Activated naive CD4-positive, alpha-beta T cell treated with anti-CD3 and anti-CD28 coated beads, Interleukin-2, amount 10 ng/mL, durations not matched to agents 7 days and 5 days (primary cell): ENCODE results near the gene SMIM32.

ENCODE experiments used
- CTCF ChIA-PET: fragments of 350-600 bp; sonication (Branson Sonifier 250); formaldehyde crosslinking; loops from one replicate; lab custom pipeline; 2021; ENCODE audit warnings: antibody characterized with exemption; lab: Charles Lee
- DNase-seq: peaks from one replicate; pipeline ENCODE4 v3.0.0-alpha.2; 2020
- H3K27ac Mint-ChIP-seq: one replicate; pipeline ENCODE4 v1.8.0; 2021; ENCODE audit warnings: mild to moderate bottlenecking, moderate library complexity, mixed read lengths
- H3K27me3 Mint-ChIP-seq: one replicate; pipeline ENCODE4 v1.8.0; 2021; ENCODE audit warnings: mild to moderate bottlenecking, mixed read lengths
- H3K36me3 Mint-ChIP-seq: one replicate; pipeline ENCODE4 v1.8.0; 2021; ENCODE audit warnings: mixed read lengths
- H3K4me1 Mint-ChIP-seq: one replicate; pipeline ENCODE4 v1.8.0; 2021; ENCODE audit warnings: mixed read lengths
- H3K4me3 Mint-ChIP-seq: one replicate; pipeline ENCODE4 v1.8.0; 2021; ENCODE audit warnings: mild to moderate bottlenecking, moderate library complexity, mixed read lengths
- H3K9me3 Mint-ChIP-seq: one replicate; pipeline ENCODE4 v1.8.0; 2021; ENCODE audit warnings: mixed read lengths

Gene SMIM32

GRCh38 chr5:136201870-136202269 is 8.9 kb upstream of the SMIM32 start:
- no peaks in the 10 kb centered on the region for H3K4me1 Mint-ChIP-seq
- H3K4me3 Mint-ChIP-seq, result no peak overlapping the region
- no peak overlapping the region for H3K27ac Mint-ChIP-seq
- DNase-seq, result no peak
- peaks cover 17% of the 10 kb centered on the region for H3K27me3 Mint-ChIP-seq
- CTCF ChIA-PET, result no interaction called here
- no peaks in the 10 kb centered on the region for H3K9me3 Mint-ChIP-seq
- no peaks in the 10 kb centered on the region for H3K36me3 Mint-ChIP-seq

DNA sequence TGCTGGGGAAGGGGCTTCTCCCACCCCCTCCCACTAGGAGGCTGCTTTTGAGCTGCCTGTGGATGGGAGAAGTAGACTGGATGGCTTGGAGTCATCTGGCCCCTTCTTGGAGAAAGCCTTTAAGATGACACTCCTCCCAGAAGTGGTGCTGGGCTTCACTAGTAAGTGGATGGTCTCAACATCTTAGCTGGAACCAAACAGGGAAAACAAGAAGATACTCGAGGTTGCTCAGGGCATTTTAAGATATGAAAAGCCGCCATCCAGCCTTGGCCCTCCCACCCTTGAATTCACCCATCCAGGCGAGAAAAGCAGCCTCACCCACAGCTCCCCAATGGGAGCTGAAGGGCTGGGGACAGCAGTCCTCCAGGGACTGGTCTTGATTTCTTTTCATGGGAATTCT is 7.8 kb upstream of the SMIM32 start:
- DNase-seq, result no peak
- Mint-ChIP-seq H3K9me3 (no peaks in the 10 kb centered on the region), H3K27ac (no peak overlapping the region), H3K27me3 (peaks cover 17% of the 10 kb centered on the region), H3K36me3 (no peaks in the 10 kb centered on the region), H3K4me1 (no peaks in the 10 kb centered on the region), H3K4me3 (no peak overlapping the region)
- CTCF ChIA-PET, result no interaction called here

GRCh38 chr5:136200130-136200529 is 7.2 kb upstream of the SMIM32 start:
- CTCF ChIA-PET, result no interaction called here
- no peaks in the 10 kb centered on the region for H3K36me3 Mint-ChIP-seq
- H3K4me3 Mint-ChIP-seq, result no peak overlapping the region
- H3K9me3 Mint-ChIP-seq, result no peaks in the 10 kb centered on the region
- DNase-seq, result no peak
- H3K27ac Mint-ChIP-seq, result no peak overlapping the region
- H3K27me3 Mint-ChIP-seq, result peaks cover 17% of the 10 kb centered on the region
- H3K4me1 Mint-ChIP-seq, result no peaks in the 10 kb centered on the region

- Mint-ChIP-seq H3K36me3 (no peaks in the 10 kb centered on the region), H3K27ac (no peak overlapping the region), H3K4me3 (no peak overlapping the region), H3K27me3 (peaks cover 23% of the 10 kb centered on the region), H3K4me1 (no peaks in the 10 kb centered on the region), H3K9me3 (no peaks in the 10 kb centered on the region)
- CTCF ChIA-PET, result no interaction called here
- DNase-seq, result no peak
Observed at GRCh38 chr5:136199408-136199807, 6.4 kb upstream of the SMIM32 start.

- CTCF ChIA-PET, result no interaction called here
- H3K27me3 Mint-ChIP-seq, result peaks cover 29% of the 10 kb centered on the region
- no peaks in the 10 kb centered on the region for H3K36me3 Mint-ChIP-seq
- no peaks in the 10 kb centered on the region for H3K4me1 Mint-ChIP-seq
- no peak for DNase-seq
- no peak overlapping the region for H3K27ac Mint-ChIP-seq
- no peak overlapping the region for H3K4me3 Mint-ChIP-seq
- H3K9me3 Mint-ChIP-seq, result no peaks in the 10 kb centered on the region
Observed at GRCh38 chr5:136198453-136198852, 5.5 kb upstream of the SMIM32 start.

GRCh38 chr5:136197462-136198142 is 4.6 kb upstream of the SMIM32 start:
- Mint-ChIP-seq H3K36me3 (no peaks in the 10 kb centered on the region), H3K27ac (no peak overlapping the region), H3K4me3 (no peak overlapping the region), H3K9me3 (no peaks in the 10 kb centered on the region), H3K27me3 (peaks cover 35% of the 10 kb centered on the region), H3K4me1 (no peaks in the 10 kb centered on the region)
- DNase-seq, result no peak
- CTCF ChIA-PET, result no interaction called here

DNA sequence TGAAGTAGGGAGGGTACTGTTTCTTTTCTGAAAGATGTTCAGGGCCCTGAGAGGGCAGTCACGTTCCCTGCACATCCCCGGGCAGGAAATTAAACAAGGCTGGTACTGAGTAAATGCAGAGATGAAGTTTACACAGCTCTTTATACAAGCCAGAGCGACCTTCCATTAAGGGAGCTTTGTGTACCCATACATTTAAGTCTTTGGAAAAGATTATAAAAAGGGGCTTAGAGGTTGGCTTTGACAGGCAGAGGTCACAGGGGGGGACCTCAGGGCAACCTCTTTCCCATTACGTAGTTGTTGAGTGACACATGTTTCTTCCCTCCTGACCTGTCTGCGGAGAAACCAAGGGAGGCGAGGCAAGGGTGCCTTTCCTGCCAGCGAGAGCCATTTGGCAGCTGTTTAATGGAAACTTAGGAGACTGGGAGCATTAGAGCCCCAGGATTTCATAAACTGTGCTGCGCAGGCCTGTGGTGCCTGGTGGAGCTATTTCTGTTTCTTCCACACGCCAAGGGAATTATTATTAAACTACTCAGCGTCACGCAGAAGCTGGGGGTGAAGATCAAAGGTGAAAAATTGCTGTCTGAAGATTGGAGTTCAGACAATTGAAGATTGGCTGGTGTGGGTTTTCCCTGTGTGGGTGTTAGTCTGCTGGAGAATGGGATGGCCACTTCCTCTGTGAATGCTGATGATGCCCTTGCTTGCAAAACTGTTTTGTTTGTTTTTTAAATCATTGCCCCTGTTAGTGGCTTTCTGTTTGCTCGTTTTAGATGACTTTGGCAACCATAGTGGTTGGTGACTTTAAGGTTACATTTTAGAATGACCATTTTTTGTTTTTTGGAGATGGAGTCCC is 3.2 kb upstream of the SMIM32 start:
- H3K9me3 Mint-ChIP-seq, result no peaks in the 10 kb centered on the region
- no peak for DNase-seq
- no peaks in the 10 kb centered on the region for H3K4me1 Mint-ChIP-seq
- H3K27ac Mint-ChIP-seq, result no peak overlapping the region
- no peak overlapping the region for H3K4me3 Mint-ChIP-seq
- H3K27me3 Mint-ChIP-seq, result peaks cover 47% of the 10 kb centered on the region
- CTCF ChIA-PET, result interaction anchor here (1.0 kb wide), 1 partner anchor 16 kb away, joined by 4 read pairs; no protein-coding TSS in a partner anchor
- no peaks in the 10 kb centered on the region for H3K36me3 Mint-ChIP-seq

GRCh38 chr5:136194576-136194975 is 1.6 kb upstream of the SMIM32 start:
- H3K27me3 Mint-ChIP-seq, result peaks cover 54% of the 10 kb centered on the region
- CTCF ChIA-PET, result interaction anchor here (0.6 kb wide), 1 partner anchor 731 kb away, joined by 4 read pairs; no protein-coding TSS in a partner anchor

GRCh38 chr5:136193322-136193935 is 467 bp upstream of the SMIM32 start:
- Mint-ChIP-seq H3K4me1 (no peaks in the 10 kb centered on the region), H3K27me3 (peaks cover 51% of the 10 kb centered on the region), H3K36me3 (no peaks in the 10 kb centered on the region), H3K27ac (no peak overlapping the region), H3K4me3 (no peak overlapping the region), H3K9me3 (no peaks in the 10 kb centered on the region)
- DNase-seq, result no peak
- CTCF ChIA-PET, result no interaction called here

More at GRCh38 chr5:136194576-136194975, 1.6 kb upstream of the SMIM32 start:
- Mint-ChIP-seq H3K9me3 (no peaks in the 10 kb centered on the region), H3K4me3 (no peak overlapping the region), H3K4me1 (no peaks in the 10 kb centered on the region), H3K36me3 (no peaks in the 10 kb centered on the region), H3K27ac (no peak overlapping the region)
- no peak for DNase-seq

- no peaks in the 10 kb centered on the region for H3K4me1 Mint-ChIP-seq
- H3K4me3 Mint-ChIP-seq, result no peak overlapping the region
- peaks cover 51% of the 10 kb centered on the region for H3K27me3 Mint-ChIP-seq
- no peaks in the 10 kb centered on the region for H3K36me3 Mint-ChIP-seq
- no peaks in the 10 kb centered on the region for H3K9me3 Mint-ChIP-seq
- no peak for DNase-seq
- CTCF ChIA-PET, result no interaction called here
- H3K27ac Mint-ChIP-seq, result no peak overlapping the region
Observed at GRCh38 chr5:136192015-136192525, 892 bp downstream of the SMIM32 start.

DNA sequence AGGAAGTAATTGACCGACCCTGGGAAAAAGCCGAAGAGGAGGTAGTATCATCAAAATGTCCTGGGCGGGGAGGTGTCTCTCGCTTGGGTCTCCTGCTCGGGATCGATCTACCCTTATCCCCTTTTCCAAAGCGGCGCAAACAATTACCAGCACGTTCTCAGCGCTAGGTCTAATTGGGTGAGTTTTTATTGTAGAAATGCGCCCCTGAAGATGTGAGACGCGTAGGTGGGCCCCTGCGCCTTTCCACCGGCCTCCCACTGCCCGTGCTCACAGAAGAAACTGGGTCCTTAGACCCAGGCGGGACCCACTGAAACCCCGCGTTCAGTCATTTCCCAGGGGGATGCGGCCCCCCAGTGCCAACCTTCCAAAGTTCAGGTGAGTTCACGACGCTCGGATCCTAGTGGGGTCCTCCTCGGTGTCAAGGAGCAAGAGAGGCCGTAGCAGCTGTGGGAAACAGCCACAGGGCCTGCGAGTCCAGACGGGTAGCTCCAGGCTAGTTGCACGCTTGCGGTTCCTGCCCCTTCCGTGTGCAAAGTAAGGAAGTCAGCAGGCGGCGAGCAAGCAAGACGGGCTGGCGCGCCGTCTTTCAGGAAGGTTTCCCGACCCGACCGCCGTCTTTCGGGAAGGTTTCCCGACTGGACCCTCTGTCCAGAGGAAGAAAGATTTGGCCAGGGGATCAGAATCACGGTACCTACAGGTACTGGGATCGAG is 1.5 kb downstream of the SMIM32 start:
- Mint-ChIP-seq H3K27me3 (peaks cover 51% of the 10 kb centered on the region), H3K9me3 (no peaks in the 10 kb centered on the region), H3K36me3 (no peaks in the 10 kb centered on the region), H3K27ac (no peak overlapping the region), H3K4me1 (no peaks in the 10 kb centered on the region), H3K4me3 (no peak overlapping the region)
- DNase-seq, result no peak
- CTCF ChIA-PET, result no interaction called here

GRCh38 chr5:136190904-136191303 is 2.1 kb downstream of the SMIM32 start:
- Mint-ChIP-seq H3K4me1 (no peaks in the 10 kb centered on the region), H3K4me3 (no peak overlapping the region), H3K9me3 (no peaks in the 10 kb centered on the region), H3K27ac (no peak overlapping the region), H3K27me3 (peaks cover 51% of the 10 kb centered on the region), H3K36me3 (no peaks in the 10 kb centered on the region)
- DNase-seq, result no peak
- CTCF ChIA-PET, result no interaction called here

DNA sequence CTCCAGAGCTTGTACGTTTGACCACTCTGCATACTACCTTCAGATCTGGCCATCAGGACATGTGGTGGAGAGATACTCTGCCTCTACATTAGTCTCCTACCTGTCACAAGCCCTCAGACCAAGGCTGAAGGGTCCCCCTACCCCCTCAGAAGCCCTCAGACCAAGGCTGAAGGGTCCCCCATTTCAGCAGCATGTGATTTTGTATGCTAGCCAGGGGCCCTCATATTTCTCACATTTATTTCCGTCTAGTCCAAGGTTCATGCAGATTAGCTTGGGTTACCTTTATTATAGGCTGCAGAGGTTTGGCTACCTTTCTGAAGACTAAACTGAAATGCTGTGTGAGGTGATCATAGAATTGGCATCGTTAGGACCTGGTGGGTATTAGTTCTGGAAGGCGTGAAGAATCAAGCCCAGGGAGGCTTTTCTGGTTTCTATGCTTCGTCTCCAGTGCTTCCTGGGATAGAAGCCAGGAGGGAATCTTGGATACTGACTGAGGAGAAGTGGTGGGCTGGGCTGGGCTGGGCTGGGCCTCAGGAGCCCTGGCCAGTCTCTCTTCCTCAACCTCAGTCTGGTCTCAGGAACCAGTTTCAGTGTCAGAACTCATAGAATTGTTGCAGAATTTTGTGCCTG is 2.8 kb downstream of the SMIM32 start:
- DNase-seq, result no peak
- Mint-ChIP-seq H3K36me3 (no peaks in the 10 kb centered on the region), H3K27ac (no peak overlapping the region), H3K4me1 (no peaks in the 10 kb centered on the region), H3K9me3 (no peaks in the 10 kb centered on the region), H3K27me3 (peaks cover 51% of the 10 kb centered on the region), H3K4me3 (no peak overlapping the region)
- CTCF ChIA-PET, result interaction anchor here (1.4 kb wide), 1 partner anchor 23 kb away, joined by 6 read pairs; no protein-coding TSS in a partner anchor
